ENCODE results near the gene PPP2R5C. TPM values are rescaled to one million over a fixed set of nuclear protein-coding genes. Genes with fewer than 3 reads are reported as not detected.

PPP2R5C gene
- total and polyA plus RNA-seq, 8 donors, result 41.6 to 76.1 (median 55.9) TPM

DNA sequence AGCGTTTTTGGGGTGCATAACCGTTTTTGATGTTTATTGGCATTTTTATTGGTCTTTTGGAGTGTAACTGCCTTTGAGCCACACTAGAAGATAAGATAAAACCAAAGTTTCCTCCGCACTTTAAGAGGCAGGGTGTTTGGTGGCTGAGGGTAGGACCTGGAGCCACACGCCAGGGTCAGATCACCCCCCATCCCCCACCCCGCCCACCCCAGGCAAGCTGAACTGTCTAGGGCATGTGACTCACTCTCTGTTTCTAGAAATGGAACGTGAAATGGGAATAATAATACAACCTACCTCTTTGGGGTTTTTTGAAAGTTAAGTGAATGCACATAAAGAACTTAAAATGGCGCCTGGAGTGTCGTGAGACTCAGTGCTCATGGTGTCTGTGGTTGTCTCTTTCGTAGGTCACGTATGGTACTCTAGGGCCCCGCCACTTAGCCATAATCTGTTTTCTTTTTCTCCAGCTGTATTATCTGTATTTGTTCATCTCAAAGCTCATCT, 56.0 kb downstream of the PPP2R5C start:
- no peak for DNase-seq
- Histone ChIP-seq H3K4me3 (no peak overlapping the region), H3K27ac (no peak overlapping the region), H3K9me3 (no peaks in the 10 kb centered on the region), H3K36me3 (no peaks in the 10 kb centered on the region), H3K4me1 (peaks cover 0 to 35% (median 33%) of the 10 kb centered on the region in 3 donors), H3K27me3 (no peaks in the 10 kb centered on the region)
- TF ChIP-seq CTCF (IDR thresholded peaks at IDR 0.05), result no peak
- 63 to 67% methylated on average over 11 of the region's 11 CpGs for WGBS, 2 donors
- FAIRE-seq, result no peak
- no peak for ATAC-seq
- intact Hi-C loops (cut with DNase I), result loop anchor here in 1 of 3 donors (10.0 kb wide), 1 partner anchor 47 kb away; no protein-coding TSS in a partner anchor

GRCh38 chr14:101819251-101819990, 57.9 kb downstream of the PPP2R5C start:
- Histone ChIP-seq H3K4me3 (no peak overlapping the region), H3K36me3 (no peaks in the 10 kb centered on the region), H3K9me3 (no peaks in the 10 kb centered on the region), H3K27me3 (no peaks in the 10 kb centered on the region), H3K4me1 (peaks cover 0 to 29% (median 23%) of the 10 kb centered on the region in 3 donors), H3K27ac (no peak overlapping the region)
- no peak for TF ChIP-seq CTCF (IDR thresholded peaks at IDR 0.05)
- FAIRE-seq (no peak), DNase-seq (no peak), ATAC-seq (no peak)
- intact Hi-C loops (cut with DNase I), result loop anchor here in 1 of 3 donors (10.0 kb wide), 1 partner anchor 45 kb away; no protein-coding TSS in a partner anchor
- WGBS, 2 donors, result 90 to 93% methylated on average over 16 of the region's 16 CpGs

DNA sequence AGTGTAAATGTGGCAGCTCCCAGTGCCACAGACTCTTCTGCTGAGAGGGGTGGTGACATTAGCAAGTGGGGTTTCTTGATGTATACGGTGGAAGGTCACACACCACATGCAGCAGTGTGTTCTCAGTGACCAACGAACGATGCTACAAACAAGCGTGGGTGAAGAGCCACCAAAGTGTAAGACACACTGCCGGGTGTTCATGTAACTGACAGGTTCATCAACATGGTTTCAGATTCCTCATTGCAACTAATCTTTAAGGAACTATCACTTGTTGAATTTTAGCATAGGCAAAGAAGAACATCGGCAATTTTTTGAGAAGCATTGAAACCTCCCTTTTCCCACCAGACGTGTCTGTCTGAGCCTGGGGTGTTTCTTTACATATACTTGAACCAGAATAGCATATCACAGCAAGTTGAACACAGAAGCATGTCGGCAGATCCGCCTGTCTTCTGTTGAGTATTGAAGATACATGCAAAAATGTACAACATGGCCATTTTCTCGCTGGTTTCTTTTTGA, 58.8 kb downstream of the PPP2R5C start:
- intact Hi-C loops (cut with DNase I), result no loop called here
- H3K36me3 ChIP-seq, result no peaks in the 10 kb centered on the region
- no peak for TF ChIP-seq CTCF (IDR thresholded peaks at IDR 0.05)
- no peak overlapping the region for H3K4me3 ChIP-seq
- H3K9me3 ChIP-seq, result no peaks in the 10 kb centered on the region
- peaks cover 0 to 24% (median 14%) of the 10 kb centered on the region in 3 donors for H3K4me1 ChIP-seq
- FAIRE-seq (no peak), ATAC-seq (no peak), DNase-seq (no peak)
- 84 to 85% methylated on average over 10 of the region's 10 CpGs for WGBS, 2 donors
- H3K27ac ChIP-seq, result peak overlapping the region in 1 of 4 donors; percentile 8
- no peaks in the 10 kb centered on the region for H3K27me3 ChIP-seq

DNA sequence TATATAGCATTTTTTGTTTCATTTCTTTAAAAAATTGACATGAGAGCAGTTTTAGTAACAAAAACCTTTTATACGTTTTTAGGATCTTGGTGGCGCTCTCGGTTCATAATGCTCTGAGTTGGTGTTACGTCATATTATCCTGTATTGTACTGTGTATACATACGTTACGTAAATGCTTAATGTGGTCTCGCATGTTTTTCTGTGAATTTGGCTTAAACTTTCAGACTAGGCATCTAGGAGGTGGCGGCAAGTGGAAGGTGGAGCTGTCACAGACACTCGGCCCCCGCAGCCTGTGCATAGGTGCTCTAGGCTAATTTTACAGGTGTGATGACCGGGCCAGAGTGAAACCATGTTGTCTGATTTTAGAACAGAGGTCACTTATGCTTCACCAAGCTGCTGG, 60.0 kb downstream of the PPP2R5C start:
- H3K4me3 ChIP-seq, result no peak overlapping the region
- 95% methylated on average over 11 of the region's 11 CpGs for whole genome bisulfite sequencing, 2 donors
- ATAC-seq (no peak), DNase-seq (no peak), FAIRE-seq (no peak)
- no peaks in the 10 kb centered on the region for H3K9me3 ChIP-seq
- H3K36me3 ChIP-seq, result no peaks in the 10 kb centered on the region
- peaks cover 0 to 29% (median 13%) of the 10 kb centered on the region in 3 donors for H3K4me1 ChIP-seq
- TF ChIP-seq CTCF (IDR thresholded peaks at IDR 0.05), result no peak
- H3K27me3 ChIP-seq, result no peaks in the 10 kb centered on the region
- no peak overlapping the region for H3K27ac ChIP-seq
- intact Hi-C loops (cut with DNase I), result no loop called here

- peaks cover 0 to 29% (median 6%) of the 10 kb centered on the region in 3 donors for H3K4me1 ChIP-seq
- no peak for TF ChIP-seq CTCF (IDR thresholded peaks at IDR 0.05)
- intact Hi-C loops (cut with DNase I), result no loop called here
- no peak for DNase-seq
- ATAC-seq, result no peak
- no peaks in the 10 kb centered on the region for H3K36me3 ChIP-seq
- WGBS, 2 donors, result 64% methylated on average over 9 of the region's 9 CpGs
- H3K4me3 ChIP-seq, result no peak overlapping the region
- no peak for FAIRE-seq
- no peaks in the 10 kb centered on the region for H3K27me3 ChIP-seq
- H3K9me3 ChIP-seq, result no peaks in the 10 kb centered on the region
- peak overlapping the region in 2 of 4 donors; percentile 84 to 85 for H3K27ac ChIP-seq
These were observed 61.6 kb downstream of the PPP2R5C start for GRCh38 chr14:101823066-101823465.

Data from pancreas (tissue), 10 donors.